Measurements from ENCODE around the gene NDUFB5.
A peak's percentile ranks its signal among the peaks of the same experiment; 100 is the strongest.

Gene NDUFB5

DNA sequence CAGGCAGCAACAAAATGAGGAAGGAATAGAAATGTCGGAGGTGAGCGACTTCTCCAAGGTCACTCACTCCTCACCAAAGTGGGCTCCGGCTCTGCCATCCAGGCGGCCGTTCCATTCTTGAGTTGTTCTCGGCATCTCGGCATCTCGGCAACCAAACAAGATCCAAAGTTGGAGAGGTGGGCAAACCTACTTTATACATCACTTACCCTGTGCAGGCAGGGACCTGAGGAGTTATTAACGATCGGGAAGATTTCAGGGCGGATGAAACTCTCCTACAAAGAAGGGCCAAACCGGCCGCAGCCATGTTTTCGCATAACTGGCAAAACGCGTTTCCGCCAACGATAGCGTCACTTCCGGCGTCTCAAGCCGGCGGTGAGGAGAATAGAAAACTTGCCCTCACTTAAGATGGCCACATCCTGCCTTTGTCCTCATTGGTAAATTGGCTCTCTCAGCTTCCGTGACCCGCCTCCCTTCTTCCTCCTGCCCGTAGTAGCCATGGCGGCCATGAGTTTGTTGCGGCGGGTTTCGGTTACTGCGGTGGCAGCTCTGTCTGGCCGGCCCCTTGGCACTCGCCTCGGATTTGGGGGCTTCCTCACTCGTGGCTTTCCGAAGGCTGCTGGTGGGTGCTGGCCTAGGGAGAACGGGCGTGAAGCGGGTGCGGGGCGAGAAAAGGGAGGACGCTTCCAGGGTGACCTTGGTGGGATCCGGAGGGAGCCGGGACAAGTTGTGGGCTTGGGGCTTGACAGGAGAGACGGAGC, at the start of gene NDUFB5, which contains the start of gene MRPL47:
TSS of gene NDUFB5 (plus strand) at position 474 of the 758 bp plus-strand sequence. CDS start at position 496, 22 bp downstream.
TSS of gene MRPL47 (minus strand) at position 318 of the 758 bp plus-strand sequence. CDS start at position 304, 14 bp downstream.
- Histone ChIP-seq H3K36me3 (ENCODE audit: control insufficient read depth in 1 of 2, insufficient read depth in 2 of 2, low read length in 2 of 2) (peaks cover 4 to 31% of the 10 kb centered on the region in 2 donors), H3K4me1 (ENCODE audit: control insufficient read depth in 1 of 2, insufficient read depth in 2 of 2, low read length in 2 of 2) (peaks cover 20 to 26% of the 10 kb centered on the region in 2 donors), H3K9ac (ENCODE audit: low read depth in 1 of 2, low read length in 2 of 2) (peak within 1 kb of the TSS; percentile 94 to 98), H3K27ac (ENCODE audit: low read depth, low read length) (peak within 1 kb of the TSS; percentile 91), H3K4me3 (ENCODE audit: low read depth in 1 of 2, low read length in 2 of 2) (peak within 1 kb of the TSS; percentile 98 to 99), H3K9me3 (ENCODE audit: control insufficient read depth in 1 of 2, low read length in 2 of 2) (no peaks in the 10 kb centered on the region), H3K27me3 (ENCODE audit: control insufficient read depth in 1 of 2, insufficient read depth in 2 of 2, low read length in 2 of 2) (no peaks in the 10 kb centered on the region)

DNA sequence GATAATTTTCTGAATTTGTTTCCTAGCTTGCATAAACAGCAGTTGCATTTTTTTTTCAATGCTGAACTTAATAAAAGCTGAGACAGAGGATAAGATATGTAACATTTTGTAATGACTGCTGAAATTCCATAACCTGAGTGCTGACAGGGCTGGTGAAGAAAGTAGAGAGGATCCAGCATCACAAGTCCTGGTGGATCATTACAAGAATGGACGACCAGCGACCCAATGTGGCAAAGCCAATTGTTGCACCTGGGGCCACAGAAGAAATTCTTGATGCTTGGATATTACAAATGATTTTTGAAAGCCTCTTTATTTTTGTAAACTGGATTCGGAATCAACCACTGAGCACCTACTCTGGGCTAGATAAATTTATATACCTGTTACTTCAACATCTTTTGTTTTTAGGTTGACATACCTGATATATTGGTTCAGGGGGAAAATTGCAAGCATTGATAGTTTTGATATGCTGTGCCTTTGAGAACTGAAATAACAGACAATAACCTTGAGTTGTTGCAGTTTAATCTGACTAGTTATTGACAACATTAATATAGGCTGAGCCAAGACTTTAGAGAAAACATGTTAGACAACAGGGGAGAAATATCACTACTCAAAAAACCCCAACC, 45.7 kb upstream of the NDUFB5 start:
- no peaks in the 10 kb centered on the region for H3K27me3 ChIP-seq (ENCODE audit: control insufficient read depth in 1 of 2, insufficient read depth in 2 of 2, low read length in 2 of 2)
- H3K36me3 ChIP-seq (ENCODE audit: control insufficient read depth in 1 of 2, insufficient read depth in 2 of 2, low read length in 2 of 2), result no peaks in the 10 kb centered on the region
- peaks cover 3 to 4% of the 10 kb centered on the region in 2 donors for H3K4me1 ChIP-seq (ENCODE audit: control insufficient read depth in 1 of 2, insufficient read depth in 2 of 2, low read length in 2 of 2)
- H3K9me3 ChIP-seq (ENCODE audit: control insufficient read depth in 1 of 2, low read length in 2 of 2), result no peaks in the 10 kb centered on the region
- no peak overlapping the region for H3K27ac ChIP-seq (ENCODE audit: low read depth, low read length)
- H3K9ac ChIP-seq (ENCODE audit: low read depth in 1 of 2, low read length in 2 of 2), result no peak overlapping the region
- no peak overlapping the region for H3K4me3 ChIP-seq (ENCODE audit: low read depth in 1 of 2, low read length in 2 of 2)

DNA sequence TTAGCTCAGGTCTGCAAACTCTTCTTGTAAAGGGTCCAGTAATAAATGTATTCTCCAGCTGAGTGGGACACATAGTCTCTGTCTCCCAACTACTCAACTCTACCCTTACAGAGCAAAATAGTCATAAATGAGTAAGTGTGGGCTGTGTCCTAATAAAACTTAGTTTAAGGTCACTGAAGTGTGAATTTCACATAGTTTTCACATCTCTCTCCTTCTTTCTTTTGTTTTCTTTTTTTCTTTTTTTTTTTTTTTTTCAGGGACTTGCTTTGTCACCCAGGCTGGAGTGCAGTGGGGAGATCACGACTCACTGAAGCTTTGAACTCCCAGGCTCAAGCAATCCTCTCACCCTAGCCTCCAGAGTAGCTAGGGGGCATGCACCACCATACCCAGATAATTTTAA, 43.8 kb upstream of the NDUFB5 start:
- Histone ChIP-seq H3K4me3 (ENCODE audit: low read depth in 1 of 2, low read length in 2 of 2) (no peak overlapping the region), H3K9ac (ENCODE audit: low read depth in 1 of 2, low read length in 2 of 2) (no peak overlapping the region), H3K36me3 (ENCODE audit: control insufficient read depth in 1 of 2, insufficient read depth in 2 of 2, low read length in 2 of 2) (no peaks in the 10 kb centered on the region), H3K4me1 (ENCODE audit: control insufficient read depth in 1 of 2, insufficient read depth in 2 of 2, low read length in 2 of 2) (peaks cover 7 to 14% of the 10 kb centered on the region in 2 donors), H3K27ac (ENCODE audit: low read depth, low read length) (no peak overlapping the region), H3K9me3 (ENCODE audit: control insufficient read depth in 1 of 2, low read length in 2 of 2) (no peaks in the 10 kb centered on the region), H3K27me3 (ENCODE audit: control insufficient read depth in 1 of 2, insufficient read depth in 2 of 2, low read length in 2 of 2) (no peaks in the 10 kb centered on the region)

DNA sequence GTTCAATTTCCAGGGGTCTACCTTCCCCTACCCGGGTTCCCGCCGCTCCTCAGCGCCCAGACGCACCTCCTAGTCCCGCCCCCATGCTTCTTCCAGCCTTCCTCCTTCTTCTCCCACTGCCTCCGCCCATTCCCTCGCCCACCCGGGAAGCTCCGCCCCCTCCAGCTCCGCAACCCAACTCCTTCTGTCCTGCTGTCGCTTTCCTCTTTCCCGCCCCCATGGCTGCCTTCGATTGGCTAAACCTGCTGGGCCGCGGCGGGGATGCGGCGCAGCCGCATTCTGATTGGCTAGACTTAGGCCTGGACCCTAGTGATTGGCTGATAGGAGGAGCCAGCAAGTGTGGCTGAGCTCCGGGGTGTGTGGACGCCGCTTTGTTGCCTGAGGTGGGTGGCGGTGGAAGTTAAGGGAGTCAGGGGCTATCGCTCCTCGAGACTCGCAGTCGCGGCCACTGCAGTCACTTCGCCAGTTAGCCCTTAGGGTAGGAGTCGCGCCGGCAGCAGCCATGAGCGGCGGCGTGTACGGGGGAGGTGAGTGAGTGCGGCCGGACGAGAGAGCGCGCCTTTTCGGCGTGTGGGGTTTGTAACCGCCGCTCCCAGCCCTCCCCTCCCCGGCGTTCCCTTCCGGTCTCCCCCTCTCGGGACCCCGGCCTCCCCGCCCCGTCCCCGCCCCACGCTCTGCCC, 41.9 kb upstream of the NDUFB5 start, which contains the start of gene ACTL6A:
TSS of gene ACTL6A (plus strand) at position 336 of the 680 bp plus-strand sequence. CDS start at position 503, 167 bp downstream.
- Histone ChIP-seq H3K4me1 (ENCODE audit: control insufficient read depth in 1 of 2, insufficient read depth in 2 of 2, low read length in 2 of 2) (peaks cover 7 to 16% of the 10 kb centered on the region in 2 donors), H3K36me3 (ENCODE audit: control insufficient read depth in 1 of 2, insufficient read depth in 2 of 2, low read length in 2 of 2) (no peaks in the 10 kb centered on the region), H3K9me3 (ENCODE audit: control insufficient read depth in 1 of 2, low read length in 2 of 2) (no peaks in the 10 kb centered on the region), H3K9ac (ENCODE audit: low read depth in 1 of 2, low read length in 2 of 2) (peak within 1 kb of the TSS; percentile 69 to 80), H3K27ac (ENCODE audit: low read depth, low read length) (peak within 1 kb of the TSS; percentile 77), H3K27me3 (ENCODE audit: control insufficient read depth in 1 of 2, insufficient read depth in 2 of 2, low read length in 2 of 2) (no peaks in the 10 kb centered on the region), H3K4me3 (ENCODE audit: low read depth in 1 of 2, low read length in 2 of 2) (peak within 1 kb of the TSS; percentile 85 to 97)

DNA sequence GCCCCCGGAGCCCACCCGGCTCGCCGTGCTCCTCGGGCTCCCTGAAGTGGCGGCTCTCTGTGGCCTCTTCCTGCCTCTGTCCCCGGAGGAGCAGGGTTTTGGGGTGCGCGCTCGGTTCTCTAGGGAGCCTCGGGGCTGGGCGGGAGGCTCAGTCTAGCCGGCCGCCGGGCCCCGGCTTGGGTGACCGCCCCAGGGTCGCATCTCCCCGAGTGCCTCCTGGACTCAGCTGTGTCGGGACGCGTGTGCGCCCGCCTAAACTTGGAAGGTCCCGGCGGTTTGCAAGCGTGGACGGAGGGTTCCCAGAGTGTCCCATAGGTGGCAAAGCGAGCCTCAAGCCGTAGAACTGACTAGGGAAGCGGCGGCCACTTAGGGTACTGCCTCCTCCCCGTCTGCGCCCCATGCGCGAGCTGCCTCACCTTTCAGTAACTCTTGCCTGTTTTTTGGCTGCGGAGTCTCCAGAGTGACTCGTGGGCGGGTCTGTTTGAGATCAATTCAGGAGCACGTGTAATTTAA, 41.3 kb upstream of the NDUFB5 start:
- Histone ChIP-seq H3K27me3 (ENCODE audit: control insufficient read depth in 1 of 2, insufficient read depth in 2 of 2, low read length in 2 of 2) (no peaks in the 10 kb centered on the region), H3K36me3 (ENCODE audit: control insufficient read depth in 1 of 2, insufficient read depth in 2 of 2, low read length in 2 of 2) (no peaks in the 10 kb centered on the region), H3K9me3 (ENCODE audit: control insufficient read depth in 1 of 2, low read length in 2 of 2) (no peaks in the 10 kb centered on the region), H3K9ac (ENCODE audit: low read depth in 1 of 2, low read length in 2 of 2) (peak overlapping the region; percentile 69 to 80), H3K4me1 (ENCODE audit: control insufficient read depth in 1 of 2, insufficient read depth in 2 of 2, low read length in 2 of 2) (peaks cover 7 to 16% of the 10 kb centered on the region in 2 donors), H3K4me3 (ENCODE audit: low read depth in 1 of 2, low read length in 2 of 2) (peak overlapping the region; percentile 85 to 97), H3K27ac (ENCODE audit: low read depth, low read length) (peak overlapping the region; percentile 44)

DNA sequence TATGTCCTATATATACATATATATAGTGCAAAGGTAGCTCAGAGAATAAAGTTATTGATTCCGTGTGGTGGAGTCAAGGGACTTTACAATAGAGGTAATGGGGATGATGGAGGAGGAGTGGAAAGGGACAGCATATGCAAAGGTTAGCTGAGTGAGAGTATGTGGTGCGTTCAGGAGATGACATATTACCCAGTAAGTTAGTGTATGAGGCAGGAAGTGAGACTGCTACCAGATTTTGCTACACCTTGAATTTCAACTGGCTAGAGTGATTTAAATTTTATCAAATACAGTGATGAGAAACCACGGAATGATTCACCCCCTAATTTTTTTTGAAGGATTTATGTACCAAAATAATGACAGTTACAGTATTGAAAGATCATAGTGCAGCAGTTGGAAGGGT, 39.1 kb upstream of the NDUFB5 start:
- Histone ChIP-seq H3K27ac (ENCODE audit: low read depth, low read length) (no peak overlapping the region), H3K9ac (ENCODE audit: low read depth in 1 of 2, low read length in 2 of 2) (no peak overlapping the region), H3K9me3 (ENCODE audit: control insufficient read depth in 1 of 2, low read length in 2 of 2) (no peaks in the 10 kb centered on the region), H3K4me1 (ENCODE audit: control insufficient read depth in 1 of 2, insufficient read depth in 2 of 2, low read length in 2 of 2) (peaks cover 7 to 16% of the 10 kb centered on the region in 2 donors), H3K4me3 (ENCODE audit: low read depth in 1 of 2, low read length in 2 of 2) (no peak overlapping the region), H3K27me3 (ENCODE audit: control insufficient read depth in 1 of 2, insufficient read depth in 2 of 2, low read length in 2 of 2) (no peaks in the 10 kb centered on the region), H3K36me3 (ENCODE audit: control insufficient read depth in 1 of 2, insufficient read depth in 2 of 2, low read length in 2 of 2) (peaks cover 6 to 7% of the 10 kb centered on the region in 2 donors)

DNA sequence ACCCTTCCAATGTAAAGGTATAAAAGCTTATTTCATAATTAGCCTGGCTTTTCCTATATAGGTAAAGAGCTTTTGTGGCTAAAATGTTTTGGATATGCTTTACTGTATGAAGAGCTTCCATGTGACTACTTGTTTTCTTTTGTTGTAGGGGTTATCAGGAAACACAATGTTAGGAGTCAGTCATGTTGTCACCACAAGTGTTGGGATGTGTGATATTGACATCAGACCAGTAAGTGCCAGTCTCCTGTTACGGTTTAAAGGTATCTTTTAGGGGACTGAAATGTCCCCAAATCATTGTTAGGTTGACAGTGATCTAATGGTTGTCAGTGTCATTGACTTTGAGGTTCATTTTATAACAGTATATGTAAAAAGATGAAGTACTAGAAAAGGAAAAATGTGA, 23.6 kb upstream of the NDUFB5 start:
- no peak overlapping the region for H3K9ac ChIP-seq (ENCODE audit: low read depth in 1 of 2, low read length in 2 of 2)
- no peaks in the 10 kb centered on the region for H3K27me3 ChIP-seq (ENCODE audit: control insufficient read depth in 1 of 2, insufficient read depth in 2 of 2, low read length in 2 of 2)
- H3K9me3 ChIP-seq (ENCODE audit: control insufficient read depth in 1 of 2, low read length in 2 of 2), result no peaks in the 10 kb centered on the region
- no peak overlapping the region for H3K27ac ChIP-seq (ENCODE audit: low read depth, low read length)
- H3K36me3 ChIP-seq (ENCODE audit: control insufficient read depth in 1 of 2, insufficient read depth in 2 of 2, low read length in 2 of 2), result peaks cover 33 to 68% of the 10 kb centered on the region in 2 donors
- no peak overlapping the region for H3K4me3 ChIP-seq (ENCODE audit: low read depth in 1 of 2, low read length in 2 of 2)
- no peaks in the 10 kb centered on the region for H3K4me1 ChIP-seq (ENCODE audit: control insufficient read depth in 1 of 2, insufficient read depth in 2 of 2, low read length in 2 of 2)

DNA sequence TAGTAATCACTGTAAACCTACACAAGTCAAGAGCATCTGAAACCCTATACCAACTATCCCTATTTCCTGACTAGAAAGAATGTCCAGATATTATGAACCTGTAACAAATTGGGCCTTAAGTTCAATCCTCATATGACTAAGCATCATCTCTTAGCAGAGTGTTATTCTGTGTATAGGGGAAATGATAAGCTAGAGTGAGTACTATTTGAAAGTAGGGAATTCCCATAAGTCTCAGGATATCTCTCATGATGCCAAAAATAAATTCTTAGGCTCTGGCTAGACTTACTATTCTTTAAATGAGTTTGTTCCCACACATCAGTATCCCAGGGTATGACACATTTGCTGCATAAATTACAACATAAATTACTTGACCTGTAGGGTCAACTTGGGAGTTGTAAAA, 15.5 kb upstream of the NDUFB5 start:
- H3K4me1 ChIP-seq (ENCODE audit: control insufficient read depth in 1 of 2, insufficient read depth in 2 of 2, low read length in 2 of 2), result no peaks in the 10 kb centered on the region
- H3K9me3 ChIP-seq (ENCODE audit: control insufficient read depth in 1 of 2, low read length in 2 of 2), result no peaks in the 10 kb centered on the region
- H3K27ac ChIP-seq (ENCODE audit: low read depth, low read length), result no peak overlapping the region
- H3K36me3 ChIP-seq (ENCODE audit: control insufficient read depth in 1 of 2, insufficient read depth in 2 of 2, low read length in 2 of 2), result peaks cover 44 to 85% of the 10 kb centered on the region in 2 donors
- H3K27me3 ChIP-seq (ENCODE audit: control insufficient read depth in 1 of 2, insufficient read depth in 2 of 2, low read length in 2 of 2), result no peaks in the 10 kb centered on the region
- H3K4me3 ChIP-seq (ENCODE audit: low read depth in 1 of 2, low read length in 2 of 2), result no peak overlapping the region
- H3K9ac ChIP-seq (ENCODE audit: low read depth in 1 of 2, low read length in 2 of 2), result no peak overlapping the region

DNA sequence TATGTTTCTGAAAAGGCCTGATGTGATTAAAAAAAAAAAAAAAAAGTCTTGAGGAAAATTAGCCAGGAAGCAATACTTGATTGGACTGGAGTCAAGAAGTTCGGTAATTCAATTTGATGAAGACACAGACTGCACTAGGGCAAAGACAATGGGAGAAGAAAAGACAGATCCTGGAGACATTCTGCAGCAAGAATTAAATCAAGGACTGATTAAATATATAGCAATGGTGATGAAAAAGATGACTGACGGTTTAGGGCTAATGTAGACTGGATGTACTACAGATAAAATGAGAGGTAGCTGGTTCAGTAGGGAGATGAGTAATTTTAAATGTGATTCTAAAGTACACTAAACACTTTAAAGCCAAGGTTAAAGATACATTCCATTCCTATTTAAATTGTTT, 13.9 kb upstream of the NDUFB5 start:
- Histone ChIP-seq H3K36me3 (ENCODE audit: control insufficient read depth in 1 of 2, insufficient read depth in 2 of 2, low read length in 2 of 2) (peaks cover 41 to 90% of the 10 kb centered on the region in 2 donors), H3K9ac (ENCODE audit: low read depth in 1 of 2, low read length in 2 of 2) (no peak overlapping the region), H3K27ac (ENCODE audit: low read depth, low read length) (no peak overlapping the region)

More for the DNA sequence above, 13.9 kb upstream of the NDUFB5 start:
- H3K4me1 ChIP-seq (ENCODE audit: control insufficient read depth in 1 of 2, insufficient read depth in 2 of 2, low read length in 2 of 2), result no peaks in the 10 kb centered on the region
- no peaks in the 10 kb centered on the region for H3K9me3 ChIP-seq (ENCODE audit: control insufficient read depth in 1 of 2, low read length in 2 of 2)
- no peak overlapping the region for H3K4me3 ChIP-seq (ENCODE audit: low read depth in 1 of 2, low read length in 2 of 2)
- no peaks in the 10 kb centered on the region for H3K27me3 ChIP-seq (ENCODE audit: control insufficient read depth in 1 of 2, insufficient read depth in 2 of 2, low read length in 2 of 2)
